Osteoblast (primary cell): ENCODE results near the gene TADA2A. TPM values are rescaled to one million over a fixed set of nuclear protein-coding genes. Genes with fewer than 3 reads are reported as not detected.
A peak's percentile ranks its signal among the peaks of the same experiment; 100 is the strongest.

Experiments used
- DNase-seq: peaks from one replicate; pipeline ENCODE4 v3.0.0; 2011; ENCODE audit warnings: low spot score, mixed read lengths; ENCODE audit not compliant: insufficient read length; ENCODE audit errors: missing footprints
- H2AFZ ChIP-seq: 2 replicates; pipeline ENCODE4 v1.6.0; 2011; ENCODE audit warnings: mild to moderate bottlenecking, low read length
- H3K27ac ChIP-seq: 2 replicates; pipeline ENCODE4 v1.5.1; 2011; ENCODE audit warnings: mild to moderate bottlenecking, low read depth, low read length, moderate library complexity
- H3K27me3 ChIP-seq: 2 replicates; pipeline ENCODE4 v1.6.0; 2012; ENCODE audit warnings: mild to moderate bottlenecking, control low read depth, inconsistent platforms, low read length, moderate library complexity; ENCODE audit not compliant: insufficient read depth
- H3K36me3 ChIP-seq: 2 replicates; pipeline ENCODE4 v1.5.1; 2011; ENCODE audit warnings: mild to moderate bottlenecking, low read length, control low read depth, moderate library complexity; ENCODE audit not compliant: insufficient read depth
- H3K4me1 ChIP-seq: 2 replicates; pipeline ENCODE4 v1.5.1; 2011; ENCODE audit warnings: mild to moderate bottlenecking, low read length, control low read depth, moderate library complexity; ENCODE audit not compliant: insufficient read depth
- H3K4me2 ChIP-seq: 2 replicates; pipeline ENCODE4 v1.6.0; 2011; ENCODE audit warnings: mild to moderate bottlenecking, low read length; ENCODE audit not compliant: insufficient read depth
- H3K4me3 ChIP-seq: fragments of 200-600 bp; sonication (generic); 3 replicates; pipeline ENCODE4 v1.5.1; 2012; ENCODE audit warnings: mild to moderate bottlenecking, low read length, inconsistent platforms; ENCODE audit not compliant: insufficient read depth
- H3K79me2 ChIP-seq: 2 replicates; pipeline ENCODE4 v1.6.0; 2012; ENCODE audit warnings: mild to moderate bottlenecking, low read length, control low read depth, inconsistent platforms; ENCODE audit not compliant: insufficient read depth
- H3K9me3 ChIP-seq: 2 replicates; pipeline ENCODE4 v1.5.1; 2011; ENCODE audit warnings: low read depth, low read length, control low read depth
- H4K20me1 ChIP-seq: 2 replicates; pipeline ENCODE4 v1.6.0; 2012; ENCODE audit warnings: mild to moderate bottlenecking, low read length, control low read depth; ENCODE audit not compliant: insufficient read depth
- total RNA-seq: library from RNA; depleted of rRNA; stranded (reverse); fragments of >200 nt; gene quantifications from 2 replicates; pipeline ENCODE4 v1.2.3, GENCODE V29; 2012
- TF ChIP-seq, protein P1 (sequence below): IDR thresholded peaks from 2 replicates; pipeline ENCODE4 v1.5.1; 2011; ENCODE audit warnings: mild to moderate bottlenecking, low read depth, low read length, moderate library complexity; ENCODE audit errors: extremely low read depth

Gene TADA2A
- total RNA-seq, 1 donor, result 21.4 TPM

GRCh38 chr17:37465069-37465616 is 58.5 kb downstream of the TADA2A start:
- TF ChIP-seq, protein P1, sequence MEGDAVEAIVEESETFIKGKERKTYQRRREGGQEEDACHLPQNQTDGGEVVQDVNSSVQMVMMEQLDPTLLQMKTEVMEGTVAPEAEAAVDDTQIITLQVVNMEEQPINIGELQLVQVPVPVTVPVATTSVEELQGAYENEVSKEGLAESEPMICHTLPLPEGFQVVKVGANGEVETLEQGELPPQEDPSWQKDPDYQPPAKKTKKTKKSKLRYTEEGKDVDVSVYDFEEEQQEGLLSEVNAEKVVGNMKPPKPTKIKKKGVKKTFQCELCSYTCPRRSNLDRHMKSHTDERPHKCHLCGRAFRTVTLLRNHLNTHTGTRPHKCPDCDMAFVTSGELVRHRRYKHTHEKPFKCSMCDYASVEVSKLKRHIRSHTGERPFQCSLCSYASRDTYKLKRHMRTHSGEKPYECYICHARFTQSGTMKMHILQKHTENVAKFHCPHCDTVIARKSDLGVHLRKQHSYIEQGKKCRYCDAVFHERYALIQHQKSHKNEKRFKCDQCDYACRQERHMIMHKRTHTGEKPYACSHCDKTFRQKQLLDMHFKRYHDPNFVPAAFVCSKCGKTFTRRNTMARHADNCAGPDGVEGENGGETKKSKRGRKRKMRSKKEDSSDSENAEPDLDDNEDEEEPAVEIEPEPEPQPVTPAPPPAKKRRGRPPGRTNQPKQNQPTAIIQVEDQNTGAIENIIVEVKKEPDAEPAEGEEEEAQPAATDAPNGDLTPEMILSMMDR, result no peak
- Histone ChIP-seq H3K36me3 (peaks cover 31% of the 10 kb centered on the region), H3K4me1 (peaks cover 9% of the 10 kb centered on the region)

DNA sequence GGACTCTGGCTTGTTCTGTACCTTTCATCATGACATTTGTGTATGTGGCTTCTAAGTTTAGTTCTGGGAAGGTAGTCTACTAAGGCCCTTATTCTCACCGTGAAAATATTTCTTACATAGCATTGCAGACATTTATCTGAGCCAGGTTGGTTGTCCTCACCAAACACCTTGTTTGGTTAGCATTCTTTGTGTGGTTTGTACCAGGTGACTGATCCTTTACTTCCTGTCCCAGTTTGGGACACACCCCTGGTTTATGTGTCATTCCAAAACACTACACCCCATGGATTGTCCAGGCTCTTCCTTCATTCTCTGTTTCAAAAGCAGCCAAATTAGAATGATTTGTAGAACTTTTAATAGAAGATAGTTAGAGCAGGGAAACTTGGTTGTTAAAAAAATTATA is 59.8 kb downstream of the TADA2A start:
- Histone ChIP-seq H4K20me1 (no peaks in the 10 kb centered on the region), H3K4me1 (peaks cover 9% of the 10 kb centered on the region), H3K36me3 (peaks cover 42% of the 10 kb centered on the region), H3K4me2 (no peak overlapping the region), H2AFZ (no peak overlapping the region), H3K27me3 (no peaks in the 10 kb centered on the region), H3K9me3 (no peaks in the 10 kb centered on the region), H3K79me2 (no peaks in the 10 kb centered on the region), H3K4me3 (no peak overlapping the region), H3K27ac (no peak overlapping the region)
- TF ChIP-seq, protein P1, result no peak
- no peak for DNase-seq

More at GRCh38 chr17:37465069-37465616, 58.5 kb downstream of the TADA2A start:
- Histone ChIP-seq H3K4me2 (no peak overlapping the region), H2AFZ (no peak overlapping the region), H3K27me3 (no peaks in the 10 kb centered on the region), H3K9me3 (no peaks in the 10 kb centered on the region), H3K27ac (peak overlapping the region; percentile 76), H3K79me2 (no peaks in the 10 kb centered on the region), H4K20me1 (no peaks in the 10 kb centered on the region), H3K4me3 (no peak overlapping the region)
- DNase-seq, result peak; percentile 57

- no peak overlapping the region for H3K4me2 ChIP-seq
- no peaks in the 10 kb centered on the region for H4K20me1 ChIP-seq
- no peaks in the 10 kb centered on the region for H3K9me3 ChIP-seq
- no peaks in the 10 kb centered on the region for H3K79me2 ChIP-seq
- no peak overlapping the region for H3K4me3 ChIP-seq
- no peaks in the 10 kb centered on the region for H3K27me3 ChIP-seq
- TF ChIP-seq, protein P1, result no peak
- DNase-seq, result no peak
- no peak overlapping the region for H3K27ac ChIP-seq
- no peak overlapping the region for H2AFZ ChIP-seq
- H3K36me3 ChIP-seq, result peaks cover 54% of the 10 kb centered on the region
- H3K4me1 ChIP-seq, result peaks cover 5% of the 10 kb centered on the region
Measured at GRCh38 chr17:37470181-37470580, 63.5 kb downstream of the TADA2A start.

GRCh38 chr17:37475731-37476420 is 69.2 kb downstream of the TADA2A start:
- DNase-seq, result no peak
- Histone ChIP-seq H3K4me2 (peak overlapping the region; percentile 21), H3K36me3 (peaks cover 37% of the 10 kb centered on the region), H3K4me1 (peaks cover 30% of the 10 kb centered on the region), H3K4me3 (no peak overlapping the region), H4K20me1 (no peaks in the 10 kb centered on the region), H3K27me3 (no peaks in the 10 kb centered on the region), H3K9me3 (no peaks in the 10 kb centered on the region), H3K79me2 (no peaks in the 10 kb centered on the region), H3K27ac (peak overlapping the region; percentile 84), H2AFZ (no peak overlapping the region)
- TF ChIP-seq, protein P1, result no peak
